Mucosa of descending colon (tissue), 3 donors: ENCODE results near the gene MC1R. TPM values are rescaled to one million over a fixed set of nuclear protein-coding genes. Genes with fewer than 3 reads are reported as not detected.

Experiments used
- ATAC-seq: fragments of 200-7000 bp; cut with Tn5 transposase; one replicate; pipeline ENCODE4 v1.9.1; 2020; ENCODE audit warnings: mild to moderate bottlenecking, moderate library complexity
- DNase-seq, 3 donors: peaks; one replicate each; pipeline ENCODE4 v3.0.0-alpha.2; 2020
- H3K36me3 ChIP-seq: fragments of 200-600 bp; one replicate; pipeline ENCODE4 v1.8.0; 2021; ENCODE audit warnings: low read depth, mild to moderate bottlenecking
- H3K4me1 ChIP-seq: fragments of 200-600 bp; one replicate; pipeline ENCODE4 v1.8.0; 2021; ENCODE audit warnings: low read depth, mild to moderate bottlenecking
- H3K4me3 ChIP-seq: fragments of 200-600 bp; one replicate; pipeline ENCODE4 v1.8.0; 2021; ENCODE audit warnings: mild to moderate bottlenecking
- H3K9me3 ChIP-seq: fragments of 200-600 bp; one replicate; pipeline ENCODE4 v1.8.0; 2021; ENCODE audit warnings: mild to moderate bottlenecking
- CTCF ChIP-seq: fragments of 200-600 bp; IDR thresholded peaks from one replicate; pipeline ENCODE4 v1.8.0; 2022; ENCODE audit warnings: antibody characterized with exemption, mild to moderate bottlenecking
- intact Hi-C, 2 donors: fragments of 100-400 bp; cut with DNase I in 1 of 2; cut with micrococcal nuclease in 1 of 2; formaldehyde crosslinking; loops; one replicate each; pipeline versions ENCODE4 v1.11.0 to v1.11.1; 2022; cut with DNase I, micrococcal nuclease
- long read RNA-seq, 2 donors: library from polyadenylated mRNA; unstranded; transcript quantifications; one replicate each; pipeline ENCODE4 v2.0.0, GENCODE V29; 2019 to 2021
- total RNA-seq, 3 donors: library from RNA; stranded (reverse); fragmentation: NEBNext Ultra II Directional in 2 of 3; extraction: Animal tissue kit (Norgen Biotek cat#: 25700) in 2 of 3; gene quantifications; one replicate each; pipeline versions ENCODE4 v1.2.1 to v1.2.4, GENCODE V29; 2021 to 2023
- donor health status: DM: no; HTN: no; CAD: no; lungs with moderate emphysema.
- donor health status: DM: no; HTN: no; CAD: no.
- donor health status: DM: no; HTN: yes; CAD: no.

The MC1R gene
- total RNA-seq = 1 to 10 TPM; 4.1 to 4.8 (median 4.3) TPM
- long read RNA-seq, donor 1, partial matches to known transcripts = 0 of 2 reads
- long read RNA-seq, donor 1, other reads (novel, unspliced or antisense) = 0 of 2 reads
- long read RNA-seq, donor 2 = 0 reads

DNA sequence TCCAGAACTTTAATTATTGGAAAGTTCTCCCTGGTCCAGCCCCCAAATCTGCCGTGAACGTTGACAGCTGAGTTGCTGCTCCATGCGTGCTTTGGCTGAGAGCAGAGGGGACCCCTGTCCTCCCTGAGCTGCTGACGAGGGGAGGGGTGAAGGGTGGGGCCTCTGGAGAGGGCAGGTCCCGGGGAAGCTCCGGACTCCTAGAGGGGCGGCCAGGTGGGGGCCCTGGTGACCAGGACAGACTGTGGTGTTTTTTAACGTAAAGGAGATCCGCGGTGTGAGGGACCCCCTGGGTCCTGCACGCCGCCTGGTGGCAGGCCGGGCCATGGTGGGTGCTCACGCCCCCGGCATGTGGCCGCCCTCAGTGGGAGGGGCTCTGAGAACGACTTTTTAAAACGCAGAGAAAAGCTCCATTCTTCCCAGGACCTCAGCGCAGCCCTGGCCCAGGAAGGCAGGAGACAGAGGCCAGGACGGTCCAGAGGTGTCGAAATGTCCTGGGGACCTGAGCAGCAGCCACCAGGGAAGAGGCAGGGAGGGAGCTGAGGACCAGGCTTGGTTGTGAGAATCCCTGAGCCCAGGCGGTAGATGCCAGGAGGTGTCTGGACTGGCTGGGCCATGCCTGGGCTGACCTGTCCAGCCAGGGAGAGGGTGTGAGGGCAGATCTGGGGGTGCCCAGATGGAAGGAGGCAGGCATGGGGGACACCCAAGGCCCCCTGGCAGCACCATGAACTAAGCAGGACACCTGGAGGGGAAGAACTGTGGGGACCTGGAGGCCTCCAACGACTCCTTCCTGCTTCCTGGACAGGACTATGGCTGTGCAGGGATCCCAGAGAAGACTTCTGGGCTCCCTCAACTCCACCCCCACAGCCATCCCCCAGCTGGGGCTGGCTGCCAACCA lies at the start of gene MC1R:
Gene MC1R, plus strand, starts transcription at position 410 of the 895 bp plus-strand sequence. Its CDS starts 397 bp downstream, at position 807.
- Histone ChIP-seq H3K36me3 (no peaks in the 10 kb centered on the region), H3K4me1 (peaks cover 33% of the 10 kb centered on the region), H3K4me3 (no peak within 1 kb of the TSS), H3K9me3 (no peaks in the 10 kb centered on the region)
- intact Hi-C loops = no loop called here
- peak in 2 of 3 donors; percentile 22 to 50 for DNase-seq
- peak; percentile 17 for TF ChIP-seq CTCF
- ATAC-seq = peak; percentile 1

- Histone ChIP-seq H3K4me3 (no peak overlapping the region), H3K4me1 (peaks cover 15% of the 10 kb centered on the region), H3K36me3 (no peaks in the 10 kb centered on the region), H3K9me3 (peaks cover 8% of the 10 kb centered on the region)
- ATAC-seq (no peak), DNase-seq (no peak)
- intact Hi-C loops = no loop called here
- no peak for TF ChIP-seq CTCF
Observed at GRCh38 chr16:89869911-89870310, 48.8 kb upstream of the MC1R start.

DNA sequence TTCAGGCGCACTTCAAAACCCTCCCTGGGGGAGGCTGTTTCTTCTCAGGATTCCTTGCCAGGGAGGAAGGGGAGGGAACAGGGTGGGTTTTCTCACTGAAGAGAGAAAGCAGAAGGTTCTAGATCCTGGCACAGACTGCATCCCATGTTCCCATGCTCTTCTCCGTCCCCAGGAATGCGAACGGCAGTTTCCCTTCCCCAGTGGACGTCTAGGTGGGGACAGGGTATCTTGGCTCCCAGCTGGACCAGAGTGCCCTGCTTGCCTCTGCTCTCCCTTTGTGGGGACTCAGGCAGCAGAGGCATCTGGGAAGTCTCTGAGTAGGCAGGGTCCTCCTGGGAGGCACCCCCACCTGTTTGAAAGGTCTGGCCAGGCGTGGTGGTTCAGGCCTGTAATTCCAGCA lies 48.2 kb upstream of the MC1R start:
- no peaks in the 10 kb centered on the region for H3K36me3 ChIP-seq
- no peak for TF ChIP-seq CTCF
- peaks cover 15% of the 10 kb centered on the region for H3K4me1 ChIP-seq
- H3K4me3 ChIP-seq = no peak overlapping the region
- DNase-seq (no peak), ATAC-seq (no peak)
- intact Hi-C loops = no loop called here
- peaks cover 8% of the 10 kb centered on the region for H3K9me3 ChIP-seq

DNA sequence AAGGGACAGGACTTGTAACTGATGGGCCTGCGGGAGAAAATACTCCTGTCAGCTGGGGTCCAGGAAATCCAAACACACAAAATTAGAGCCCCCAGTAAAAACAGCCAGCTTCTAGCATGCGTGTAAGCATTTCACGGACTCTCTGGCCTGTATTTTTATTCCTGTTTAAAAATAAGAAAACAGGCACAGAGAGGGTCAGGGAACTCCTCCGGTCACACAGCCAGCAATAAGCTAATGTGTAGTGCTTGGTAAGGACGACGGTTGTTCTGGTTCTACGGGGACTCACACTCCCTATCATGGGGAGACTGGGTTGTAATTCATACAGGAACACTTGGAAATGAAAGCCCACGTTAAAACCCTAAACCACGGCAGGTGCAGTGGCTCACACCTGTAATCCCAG lies 46.8 kb upstream of the MC1R start:
- ATAC-seq = no peak
- peaks cover 15% of the 10 kb centered on the region for H3K4me1 ChIP-seq
- no peak overlapping the region for H3K4me3 ChIP-seq
- no peaks in the 10 kb centered on the region for H3K36me3 ChIP-seq
- intact Hi-C loops = no loop called here
- TF ChIP-seq CTCF = no peak
- no peak for DNase-seq
- peaks cover 8% of the 10 kb centered on the region for H3K9me3 ChIP-seq

- Histone ChIP-seq H3K4me1 (peaks cover 15% of the 10 kb centered on the region), H3K36me3 (no peaks in the 10 kb centered on the region), H3K4me3 (peak within 1 kb of the TSS; percentile 54), H3K9me3 (no peaks in the 10 kb centered on the region)
- intact Hi-C loops = no loop called here
- DNase-seq = peak; percentile 84 to 91 (median 88)
- peak; percentile 81 for ATAC-seq
- TF ChIP-seq CTCF = no peak
Observed at GRCh38 chr16:89873109-89873971, 45.3 kb upstream of the MC1R start, which contains the start of gene TCF25. Gene TCF25 (plus strand): TSS chr16:89873592. CDS start chr16:89873668, 76 bp downstream.
